Measurements from ENCODE around the gene MYEOV.

- no peak for TF ChIP-seq POLR2A (IDR thresholded peaks at IDR 0.05)
- TF ChIP-seq CTCF (IDR thresholded peaks at IDR 0.05): no peak
Measured at GRCh38 chr11:69245491-69246345, 48.2 kb upstream of the MYEOV start.
